Stimulated activated CD4-positive, alpha-beta T cell treated with anti-CD3 and anti-CD28 coated beads, Interleukin-15, amount 100 ng/mL, for 1 hour (primary cell): ENCODE measurements around the gene SLC9A7.

Source experiments
- DNase-seq, 2 donors: peaks; one replicate each; pipeline ENCODE4 v3.0.0-alpha.2; 2020; ENCODE audit warnings: low read depth in 1 of 2, low spot score in 1 of 2

The SLC9A7 gene

GRCh38 chrX:46653482-46653881 is 105.4 kb downstream of the SLC9A7 start:
- no peak for DNase-seq

- no peak for DNase-seq
Observed at GRCh38 chrX:46649421-46650260, 109.3 kb downstream of the SLC9A7 start.

DNA sequence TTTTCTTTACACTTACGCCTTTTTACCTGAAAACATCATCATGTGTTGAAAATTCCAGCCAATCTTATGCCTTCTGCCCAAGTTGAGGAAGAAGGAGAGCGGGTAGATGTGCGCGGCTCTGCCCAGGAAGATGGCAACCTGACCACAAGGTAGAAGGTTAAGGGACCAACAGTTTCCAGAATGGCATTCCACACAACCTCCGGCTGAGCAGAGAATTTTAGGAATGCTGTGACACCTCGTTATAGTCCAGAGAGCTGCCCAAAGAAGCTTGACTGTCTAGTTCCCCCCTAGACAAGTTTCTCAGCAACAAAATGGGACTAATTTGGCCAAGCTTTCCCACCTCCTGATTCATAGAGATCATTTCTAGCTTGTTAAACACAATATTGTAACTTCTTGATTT is 110.3 kb downstream of the SLC9A7 start:
- no peak for DNase-seq

DNA sequence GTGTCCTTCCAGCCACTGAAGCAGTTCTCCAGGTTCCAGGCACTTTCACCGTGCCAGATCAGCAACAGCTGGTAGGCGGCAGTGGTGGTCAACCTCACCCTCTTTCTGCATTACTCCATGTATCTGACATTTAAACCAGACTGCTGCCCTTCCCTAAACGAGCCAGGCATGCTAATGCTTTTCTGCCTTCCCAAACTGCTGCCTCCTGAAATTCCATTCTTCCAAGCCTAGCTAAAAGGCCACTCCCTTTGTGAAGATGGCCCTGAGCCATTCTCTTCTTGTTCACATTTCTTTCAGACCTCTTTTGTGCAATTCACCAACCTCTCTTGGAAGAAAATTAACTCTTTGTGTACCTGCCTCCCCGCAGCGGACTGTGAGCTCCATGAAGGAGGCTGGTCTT is 111.7 kb downstream of the SLC9A7 start:
- DNase-seq, result no peak

DNA sequence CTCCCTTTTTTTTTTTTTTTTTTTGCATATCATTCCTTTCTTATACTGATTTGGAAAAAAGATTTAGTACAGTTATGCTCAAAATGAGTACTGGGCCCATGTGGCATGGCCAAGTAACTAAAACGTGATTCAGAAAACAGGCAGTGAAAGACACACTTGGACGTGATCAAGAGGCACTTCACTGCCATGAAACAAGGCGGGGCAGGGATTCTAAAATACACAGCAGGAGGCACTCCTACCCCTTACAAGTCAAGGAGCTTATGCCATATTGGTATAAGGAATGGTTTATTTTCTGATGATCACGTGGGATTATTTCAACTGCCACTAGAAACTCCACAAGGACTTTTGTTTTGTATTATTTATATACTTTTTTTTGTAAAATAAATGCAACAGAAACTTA is 113.3 kb downstream of the SLC9A7 start:
- DNase-seq, result no peak

DNA sequence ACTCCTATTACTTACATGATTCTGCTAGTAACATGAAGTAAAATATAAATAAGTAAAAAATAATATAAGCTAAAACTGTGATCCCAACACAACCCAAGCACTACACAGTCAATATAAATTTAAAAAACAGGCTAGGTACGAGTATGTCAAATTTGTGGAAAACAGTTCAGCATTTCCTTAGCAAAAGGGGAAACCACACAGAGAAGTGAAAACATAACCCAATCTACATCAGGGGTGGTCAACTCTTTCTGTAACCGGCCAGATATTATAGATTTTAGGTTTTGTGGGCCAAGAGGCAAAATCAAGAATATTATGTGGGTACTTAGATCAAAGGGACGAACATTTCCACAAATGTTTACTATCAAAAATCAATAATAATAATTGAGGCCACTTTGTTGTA is 115.3 kb downstream of the SLC9A7 start:
- no peak for DNase-seq

DNA sequence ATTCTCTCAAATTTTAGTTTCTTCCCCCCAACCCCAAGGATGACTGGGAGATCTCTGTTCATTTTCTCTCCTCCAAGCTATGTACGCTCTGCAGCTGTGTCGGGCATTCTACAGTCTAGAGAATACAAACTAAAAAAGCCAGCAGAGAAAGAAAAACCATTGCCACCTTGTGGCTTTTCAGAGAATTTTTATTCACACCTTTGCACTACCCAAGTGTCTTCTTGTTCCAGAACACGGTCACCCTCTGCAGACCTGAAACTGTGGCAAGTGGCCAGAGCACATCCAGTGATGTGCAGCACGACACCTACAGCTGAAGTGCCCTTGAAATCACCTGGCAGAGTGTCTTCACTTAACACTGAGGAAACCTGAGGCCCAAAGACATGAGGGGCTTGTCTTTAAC is 116.8 kb downstream of the SLC9A7 start:
- no peak for DNase-seq

- no peak for DNase-seq
Observed at GRCh38 chrX:46637938-46638337, 121.0 kb downstream of the SLC9A7 start.

DNA sequence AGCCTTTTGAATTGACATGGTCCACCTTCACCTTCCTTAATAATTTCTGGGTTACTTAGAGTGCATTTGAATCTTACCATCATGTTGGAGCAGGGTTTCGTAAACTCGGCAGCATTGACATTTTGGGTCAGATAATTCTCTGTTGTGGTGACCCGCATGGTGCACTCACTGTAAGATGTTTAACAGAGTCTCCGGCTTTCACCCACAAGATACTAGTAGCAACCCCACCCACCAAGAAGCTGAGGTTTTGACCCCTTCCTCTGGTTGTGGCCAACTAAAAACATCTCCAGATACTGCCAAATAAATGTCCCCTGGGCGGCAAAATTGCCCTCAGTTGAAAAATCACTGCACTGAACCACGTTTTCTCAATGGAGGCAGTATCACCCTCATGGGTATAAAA is 122.7 kb downstream of the SLC9A7 start:
- DNase-seq, result no peak

DNA sequence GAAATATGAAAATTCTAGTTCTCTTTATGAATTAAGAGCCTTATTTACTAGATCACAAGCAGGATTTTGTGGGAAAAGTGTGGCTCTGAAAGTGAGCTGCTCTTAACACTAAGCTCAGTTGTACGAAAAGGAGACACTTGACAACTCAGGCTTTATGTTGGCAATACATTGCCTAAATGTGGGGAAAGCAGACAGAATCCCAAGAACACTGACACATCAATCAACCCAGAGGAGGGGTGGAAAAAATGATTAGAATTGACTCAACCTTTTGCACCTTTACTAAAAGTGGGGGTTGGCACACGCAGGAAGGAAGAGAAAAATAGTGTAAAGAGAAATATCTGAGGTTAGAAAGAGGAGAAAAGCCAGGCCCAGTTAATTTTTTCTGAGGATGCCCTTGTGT is 123.7 kb downstream of the SLC9A7 start:
- no peak for DNase-seq

DNA sequence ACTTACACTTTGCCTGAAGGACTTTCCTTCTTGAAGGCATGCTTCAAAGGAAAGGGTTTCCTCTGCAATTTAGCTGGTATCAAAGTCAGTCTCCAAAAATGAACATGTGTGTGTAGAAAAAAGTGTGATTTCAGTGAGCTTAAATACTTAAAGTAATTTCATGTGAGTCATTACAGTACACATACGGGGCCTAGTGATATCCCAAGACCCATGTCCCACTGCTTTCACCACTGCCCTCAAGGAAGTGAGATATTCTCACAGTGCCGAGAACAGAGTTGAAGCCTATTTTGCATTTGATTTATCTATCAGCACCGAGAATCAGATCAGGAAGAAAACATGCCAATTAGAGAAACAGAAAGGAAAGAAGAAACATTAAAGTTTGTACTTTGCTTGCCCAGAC is 124.3 kb downstream of the SLC9A7 start:
- no peak for DNase-seq

DNA sequence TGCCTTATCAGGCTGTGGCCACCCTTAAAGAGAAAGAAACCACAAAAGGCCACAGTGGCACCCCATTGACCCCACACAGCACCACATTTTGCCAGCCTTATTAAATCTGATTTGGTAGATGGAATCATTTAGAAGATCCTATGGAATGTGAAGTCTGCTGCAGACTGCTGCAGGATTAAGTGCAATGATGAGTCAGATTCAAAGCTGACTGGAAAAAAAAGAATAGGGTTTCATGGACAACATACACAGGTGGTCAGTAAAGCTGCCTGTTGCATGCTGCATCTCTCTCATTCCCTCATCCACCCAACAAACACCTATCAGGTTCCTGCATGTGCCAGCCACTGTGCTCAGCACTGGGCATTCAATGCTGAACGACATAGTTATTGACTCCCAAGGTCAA is 128.8 kb downstream of the SLC9A7 start:
- no peak for DNase-seq

- DNase-seq, result no peak
Observed at GRCh38 chrX:46628460-46629371, 130.2 kb downstream of the SLC9A7 start.

- no peak for DNase-seq
Observed at GRCh38 chrX:46627711-46628419, 131.1 kb downstream of the SLC9A7 start.

DNA sequence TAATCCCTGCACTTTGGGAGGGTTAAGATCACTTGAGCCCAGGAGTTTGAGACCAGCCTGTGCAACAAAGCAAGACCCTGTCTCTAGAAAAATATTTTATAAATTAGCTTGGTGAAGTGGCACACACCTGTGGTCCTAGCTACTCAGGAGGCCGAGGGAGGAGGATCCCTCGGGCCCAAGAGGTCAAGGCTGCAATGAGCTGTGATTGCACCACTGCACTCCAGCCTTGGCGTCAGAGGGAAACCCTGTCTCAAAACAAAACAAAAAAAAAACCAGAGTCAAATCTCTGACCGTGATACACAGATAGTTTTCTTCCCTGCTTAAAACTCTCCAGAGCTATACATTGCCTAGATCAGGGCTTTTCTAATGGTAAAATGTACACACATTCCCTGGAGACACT is 131.9 kb downstream of the SLC9A7 start:
- DNase-seq, result no peak

DNA sequence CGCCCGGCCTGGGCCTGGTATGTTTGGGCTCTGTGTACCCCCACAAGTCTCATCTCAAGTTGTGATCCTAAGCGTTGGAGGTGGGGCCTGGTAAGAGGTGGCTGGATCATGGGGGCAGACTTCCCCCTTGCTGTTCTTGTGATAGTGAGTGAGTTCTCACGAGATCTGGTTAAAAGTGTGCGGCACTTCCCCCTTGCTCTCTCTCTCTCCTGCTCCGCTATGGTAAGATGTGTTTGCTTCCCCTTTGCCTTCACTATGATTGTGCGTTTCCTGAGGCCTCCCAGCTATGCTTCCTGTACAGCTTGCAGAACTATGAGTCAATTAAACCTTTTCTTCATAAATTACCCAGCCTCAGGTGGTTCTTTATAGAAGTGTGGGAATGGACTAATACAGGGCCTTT is 132.4 kb downstream of the SLC9A7 start:
- no peak for DNase-seq

- DNase-seq, result no peak
Observed at GRCh38 chrX:46624090-46624786, 134.7 kb downstream of the SLC9A7 start.

DNA sequence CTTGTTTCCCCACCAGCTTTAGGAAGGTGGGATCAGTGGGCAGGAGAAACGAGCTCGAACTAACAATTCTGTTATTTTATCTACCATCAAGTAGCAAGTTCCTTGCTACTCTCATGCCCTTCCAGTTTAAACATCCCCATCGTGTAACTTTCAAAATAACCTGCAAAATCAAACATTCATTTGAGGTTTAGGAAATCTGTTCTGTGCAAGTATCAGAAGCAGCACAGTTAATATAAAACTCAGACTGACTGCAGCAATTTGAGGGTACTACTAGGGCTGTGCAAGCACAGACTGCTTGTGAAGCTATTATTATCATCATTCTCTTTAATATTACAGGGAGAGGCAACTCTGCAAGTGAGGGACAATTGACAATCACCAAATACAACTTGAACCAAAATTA is 137.3 kb downstream of the SLC9A7 start:
- no peak for DNase-seq

- no peak for DNase-seq
Observed at GRCh38 chrX:46620505-46620904, 138.4 kb downstream of the SLC9A7 start.

GRCh38 chrX:46618947-46619346 is 140.0 kb downstream of the SLC9A7 start:
- DNase-seq, result no peak

GRCh38 chrX:46617906-46618305 is 141.0 kb downstream of the SLC9A7 start:
- DNase-seq, result no peak
